Upper lobe of left lung (tissue), 6 donors: ENCODE measurements around the gene DISP3. TPM values are rescaled to one million over a fixed set of nuclear protein-coding genes. Genes with fewer than 3 reads are reported as not detected.
A peak's percentile ranks its signal among the peaks of the same experiment; 100 is the strongest.

ENCODE experiments used
- ATAC-seq, 2 donors: fragments of 200-7000 bp; cut with Tn5 transposase; one replicate each; pipeline ENCODE4 v1.9.1; 2022; ENCODE audit warnings: mild to moderate bottlenecking in 2 of 2, moderate library complexity in 2 of 2; ENCODE audit not compliant: low FRiP score in 2 of 2
- DNase-seq, 2 donors: peaks; one replicate each; pipeline ENCODE4 v3.0.0-alpha.2; 2019 to 2020
- H3K27ac ChIP-seq, 4 donors: fragments of 200-600 bp; sonication (generic); one replicate each; pipeline ENCODE4 v1.5.1; 2016 to 2019
- H3K27me3 ChIP-seq, 4 donors: fragments of 200-600 bp; sonication (generic); one replicate each; pipeline ENCODE4 v1.5.1; 2017 to 2019
- H3K36me3 ChIP-seq, 4 donors: fragments of 200-600 bp; sonication (generic); one replicate each; pipeline ENCODE4 v1.5.1; 2016 to 2019
- H3K4me1 ChIP-seq, 4 donors: fragments of 200-600 bp; sonication (generic); one replicate each; pipeline ENCODE4 v1.5.1; 2018 to 2019
- H3K4me3 ChIP-seq, 4 donors: fragments of 200-600 bp; sonication (generic); one replicate each; pipeline ENCODE4 v1.5.1; 2017 to 2019; ENCODE audit warnings: mild to moderate bottlenecking in 2 of 4, moderate library complexity in 1 of 4
- H3K9me3 ChIP-seq, 4 donors: fragments of 200-600 bp; sonication (generic); one replicate each; pipeline ENCODE4 v1.5.1; 2018 to 2019
- EP300 ChIP-seq, 4 donors: sonication (generic); formaldehyde crosslinking; IDR thresholded peaks; one replicate each; pipeline ENCODE4 v1.5.1; 2017; ENCODE audit warnings: antibody characterized with exemption in 4 of 4, control low read depth in 2 of 4
- POLR2A ChIP-seq, 4 donors: fragments of 450-650 bp; IDR thresholded peaks; one replicate each; pipeline ENCODE4 v1.5.1; 2016 to 2017; ENCODE audit warnings: antibody characterized with exemption in 4 of 4, mild to moderate bottlenecking in 2 of 4
- POLR2AphosphoS5 ChIP-seq, 2 donors: sonication (generic); formaldehyde crosslinking; IDR thresholded peaks; one replicate each; pipeline ENCODE4 v1.5.1; 2017; ENCODE audit warnings: antibody characterized with exemption in 2 of 2
- WGBS, 2 donors: methylation state at CpG; one replicate each; pipeline ENCODE4 v1.1.5; 2017 to 2018; 5-methylcytosine and 5-hydroxymethylcytosine counted together
- total RNA-seq, 6 donors: library from RNA; depleted of rRNA in 4 of 6; stranded (reverse); fragments of >200 nt in 4 of 6; gene quantifications; one replicate each; pipeline versions ENCODE4 v1.1.0 to v1.2.1, GENCODE V29; 2016 to 2021
- TF ChIP-seq, protein P1 (sequence below), 6 experiments: fragments of 450-650 bp in 4 of 6; fragments of 200-600 bp in 2 of 6; sonication (generic) in 2 of 6; IDR thresholded peaks; one replicate each; pipeline ENCODE4 v1.5.1; 2016 to 2019; ENCODE audit warnings: antibody characterized with exemption in 6 of 6
- donor health status: DM: no; HTN: no; CAD: no; lungs with moderate emphysema.
- donor health status: DM: no; HTN: yes; CAD: no; lungs with severe emphysema.

The DISP3 gene
- total RNA-seq, 6 donors from 2014 or later: 0.07 to 0.79 (median 0.09) TPM; not detected in 3

- Histone ChIP-seq H3K4me3 (peak overlapping the region in 2 of 4 donors; percentile 4 to 20), H3K36me3 (no peaks in the 10 kb centered on the region), H3K4me1 (peaks cover 0 to 7% (median 0%) of the 10 kb centered on the region in 4 donors), H3K9me3 (peaks cover 14 to 37% (median 23%) of the 10 kb centered on the region in 4 donors), H3K27me3 (peaks cover 0 to 3% (median 0%) of the 10 kb centered on the region in 4 donors), H3K27ac (no peak overlapping the region)
- ATAC-seq: peak in 1 of 2 donors; percentile 40
- DNase-seq: peak in 1 of 2 donors; percentile 51
- 79 to 86% methylated on average over 8 to 19 of the region's 19 CpGs for WGBS, 2 donors
- TF ChIP-seq EP300 (IDR thresholded peaks at IDR 0.05) (no peak), POLR2AphosphoS5 (IDR thresholded peaks at IDR 0.05) (no peak), POLR2A (IDR thresholded peaks at IDR 0.05) (no peak)
- TF ChIP-seq, protein P1, sequence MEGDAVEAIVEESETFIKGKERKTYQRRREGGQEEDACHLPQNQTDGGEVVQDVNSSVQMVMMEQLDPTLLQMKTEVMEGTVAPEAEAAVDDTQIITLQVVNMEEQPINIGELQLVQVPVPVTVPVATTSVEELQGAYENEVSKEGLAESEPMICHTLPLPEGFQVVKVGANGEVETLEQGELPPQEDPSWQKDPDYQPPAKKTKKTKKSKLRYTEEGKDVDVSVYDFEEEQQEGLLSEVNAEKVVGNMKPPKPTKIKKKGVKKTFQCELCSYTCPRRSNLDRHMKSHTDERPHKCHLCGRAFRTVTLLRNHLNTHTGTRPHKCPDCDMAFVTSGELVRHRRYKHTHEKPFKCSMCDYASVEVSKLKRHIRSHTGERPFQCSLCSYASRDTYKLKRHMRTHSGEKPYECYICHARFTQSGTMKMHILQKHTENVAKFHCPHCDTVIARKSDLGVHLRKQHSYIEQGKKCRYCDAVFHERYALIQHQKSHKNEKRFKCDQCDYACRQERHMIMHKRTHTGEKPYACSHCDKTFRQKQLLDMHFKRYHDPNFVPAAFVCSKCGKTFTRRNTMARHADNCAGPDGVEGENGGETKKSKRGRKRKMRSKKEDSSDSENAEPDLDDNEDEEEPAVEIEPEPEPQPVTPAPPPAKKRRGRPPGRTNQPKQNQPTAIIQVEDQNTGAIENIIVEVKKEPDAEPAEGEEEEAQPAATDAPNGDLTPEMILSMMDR (IDR thresholded peaks at IDR 0.05): no peak
Observed at GRCh38 chr1:11501906-11502485, 23.0 kb downstream of the DISP3 start.

DNA sequence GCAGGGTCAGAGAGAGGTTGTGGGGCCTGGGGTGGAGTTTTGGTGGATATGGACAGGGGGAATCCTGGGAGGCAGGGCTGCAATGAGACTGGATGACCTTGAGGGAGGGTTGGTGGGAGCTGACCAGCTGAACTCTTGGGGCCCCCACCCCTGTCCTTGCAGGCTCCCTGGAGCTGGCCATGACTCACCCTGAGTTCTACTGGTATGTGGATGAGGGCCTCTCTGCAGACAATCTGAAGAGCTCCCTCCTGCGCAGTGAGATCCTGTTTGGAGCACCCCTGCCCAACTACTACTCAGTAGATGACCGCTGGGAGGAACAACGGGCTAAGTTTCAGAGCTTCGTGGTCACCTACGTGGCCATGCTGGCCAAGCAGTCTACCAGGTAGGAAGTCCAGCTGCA is 23.6 kb downstream of the DISP3 start:
- ATAC-seq (no peak), DNase-seq (no peak)
- Histone ChIP-seq H3K9me3 (peaks cover 14 to 42% (median 26%) of the 10 kb centered on the region in 4 donors), H3K4me1 (peaks cover 0 to 7% (median 0%) of the 10 kb centered on the region in 4 donors), H3K27me3 (peaks cover 0 to 3% (median 0%) of the 10 kb centered on the region in 4 donors), H3K27ac (no peak overlapping the region), H3K36me3 (no peaks in the 10 kb centered on the region), H3K4me3 (no peak overlapping the region)
- TF ChIP-seq POLR2A (IDR thresholded peaks at IDR 0.05) (no peak), EP300 (IDR thresholded peaks at IDR 0.05) (no peak), POLR2AphosphoS5 (IDR thresholded peaks at IDR 0.05) (no peak)
- TF ChIP-seq, protein P1 (IDR thresholded peaks at IDR 0.05): no peak
- 90 to 95% methylated on average over 2 to 5 of the region's 5 CpGs for WGBS, 2 donors

- no peak for ATAC-seq
Observed at GRCh38 chr1:11504599-11504998, 25.6 kb downstream of the DISP3 start.

GRCh38 chr1:11505591-11506538 is 26.9 kb downstream of the DISP3 start:
- H3K27me3 ChIP-seq: peaks cover 0 to 2% (median 0%) of the 10 kb centered on the region in 4 donors
- ATAC-seq (no peak), DNase-seq (no peak)
- TF ChIP-seq POLR2AphosphoS5 (IDR thresholded peaks at IDR 0.05) (no peak), EP300 (IDR thresholded peaks at IDR 0.05) (no peak), POLR2A (IDR thresholded peaks at IDR 0.05) (no peak)
- TF ChIP-seq, protein P1 (IDR thresholded peaks at IDR 0.05): no peak
- H3K9me3 ChIP-seq: peaks cover 14 to 46% (median 28%) of the 10 kb centered on the region in 4 donors
- H3K27ac ChIP-seq: no peak overlapping the region
- 85 to 92% methylated on average over 2 of the region's 2 CpGs for WGBS, 2 donors
- H3K4me3 ChIP-seq: no peak overlapping the region
- H3K4me1 ChIP-seq: peaks cover 0 to 7% (median 0%) of the 10 kb centered on the region in 4 donors
- H3K36me3 ChIP-seq: no peaks in the 10 kb centered on the region

More at GRCh38 chr1:11504599-11504998, 25.6 kb downstream of the DISP3 start:
- Histone ChIP-seq H3K4me3 (no peak overlapping the region), H3K4me1 (peaks cover 0 to 7% (median 0%) of the 10 kb centered on the region in 4 donors), H3K27ac (no peak overlapping the region), H3K36me3 (no peaks in the 10 kb centered on the region), H3K27me3 (peaks cover 0 to 3% (median 0%) of the 10 kb centered on the region in 4 donors), H3K9me3 (peaks cover 14 to 42% (median 28%) of the 10 kb centered on the region in 4 donors)
- no peak for DNase-seq
- TF ChIP-seq EP300 (IDR thresholded peaks at IDR 0.05): no peak
- TF ChIP-seq, protein P1 (IDR thresholded peaks at IDR 0.05): no peak
- no peak for TF ChIP-seq POLR2AphosphoS5 (IDR thresholded peaks at IDR 0.05)
- TF ChIP-seq POLR2A (IDR thresholded peaks at IDR 0.05): no peak
- WGBS, 2 donors: 76 to 91% methylated on average over 3 of the region's 3 CpGs
